NCI-H187 treated with DMSO at 0.1 percent for 48 hours (cell line): ENCODE data around the gene RHEX.

Source experiments
- DNase-seq: peaks from one replicate; lab custom pipeline; 2025; lab: John Stamatoyannopoulos, UW

The RHEX gene

GRCh38 chr1:206116873-206117150 is 63.8 kb downstream of the RHEX start:
- DNase-seq, result no peak

- peak; percentile 55 for DNase-seq
Measured at GRCh38 chr1:206117151-206117948, 64.4 kb downstream of the RHEX start, which contains the start of gene AVPR1B. TSS of gene AVPR1B (minus strand) at chr1:206117388. CDS start at chr1:206116890, 498 bp downstream.

DNA sequence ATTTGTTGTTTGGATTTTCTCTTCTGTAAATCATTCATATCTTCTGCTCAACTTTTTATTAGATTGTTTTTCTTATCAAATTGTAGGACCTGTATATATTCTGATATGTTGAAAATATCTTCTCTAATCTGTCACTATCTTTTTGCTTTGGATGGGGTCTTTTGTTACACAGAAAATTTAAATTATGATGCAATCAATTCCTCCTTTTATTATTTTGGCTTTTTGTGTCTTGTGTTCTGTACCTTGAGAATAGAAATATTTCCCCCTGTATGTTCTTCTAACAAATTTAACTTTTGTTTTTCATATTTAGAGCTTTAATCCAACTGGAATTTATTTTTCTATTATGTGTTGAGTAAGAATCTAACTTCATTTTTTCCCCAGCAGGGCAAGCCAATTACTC is 67.4 kb downstream of the RHEX start:
- no peak for DNase-seq

DNA sequence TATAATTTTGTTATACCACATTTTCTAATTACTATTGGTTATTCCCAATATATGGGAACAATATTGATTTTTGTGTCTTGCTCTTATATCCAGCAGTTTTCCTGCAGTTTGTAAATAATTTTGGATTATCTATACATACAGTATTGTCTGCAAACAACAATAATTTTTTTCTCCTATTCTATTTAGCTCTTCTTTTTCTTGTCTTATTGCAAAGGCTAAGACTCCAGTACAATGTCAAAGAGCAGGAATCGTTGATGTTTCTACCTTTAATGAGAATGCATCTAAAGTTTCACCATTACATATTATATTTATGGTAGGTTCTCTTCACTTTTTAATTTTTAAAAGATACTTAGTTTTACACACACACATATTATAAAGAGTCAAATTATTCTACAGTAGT is 68.3 kb downstream of the RHEX start:
- DNase-seq, result no peak

GRCh38 chr1:206122686-206123085 is 69.7 kb downstream of the RHEX start:
- no peak for DNase-seq

DNA sequence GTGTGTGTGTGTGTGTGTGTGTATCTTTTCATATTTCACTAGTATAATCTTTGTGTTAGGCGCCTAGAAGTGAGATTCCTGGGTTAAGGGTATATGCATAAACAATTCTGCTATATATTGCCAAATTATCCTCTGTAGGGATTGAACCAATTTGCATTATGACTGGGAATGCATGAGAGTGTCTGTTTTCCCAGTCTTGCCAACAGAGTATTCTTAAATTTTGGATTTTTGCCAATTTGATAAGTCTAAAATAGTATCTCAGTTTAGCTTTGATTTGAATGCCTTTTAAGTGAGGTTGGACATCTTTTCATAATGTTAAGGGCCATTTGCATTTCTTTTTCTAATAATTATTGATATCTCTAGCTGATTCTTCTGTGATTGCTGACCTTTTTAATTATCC is 72.4 kb downstream of the RHEX start:
- no peak for DNase-seq

DNA sequence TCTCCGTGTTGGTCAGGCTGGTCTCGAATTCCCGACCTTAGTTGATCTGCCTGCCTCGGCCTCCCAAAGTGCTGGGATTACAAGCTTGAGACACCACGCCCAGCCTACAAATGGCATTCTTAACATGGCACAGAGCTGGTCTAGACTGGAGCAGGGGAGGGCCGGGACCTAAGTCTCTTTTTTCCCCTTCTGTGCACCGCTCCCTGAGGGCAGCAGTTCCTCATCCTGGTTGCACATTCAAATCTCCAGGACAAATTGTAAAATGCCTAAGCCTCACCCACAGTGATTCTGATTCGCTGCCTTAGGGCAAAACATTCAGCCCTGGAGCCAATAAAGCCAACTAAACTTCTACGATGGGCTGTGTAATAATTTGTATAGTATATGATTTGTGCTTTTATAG is 74.4 kb downstream of the RHEX start:
- no peak for DNase-seq

DNA sequence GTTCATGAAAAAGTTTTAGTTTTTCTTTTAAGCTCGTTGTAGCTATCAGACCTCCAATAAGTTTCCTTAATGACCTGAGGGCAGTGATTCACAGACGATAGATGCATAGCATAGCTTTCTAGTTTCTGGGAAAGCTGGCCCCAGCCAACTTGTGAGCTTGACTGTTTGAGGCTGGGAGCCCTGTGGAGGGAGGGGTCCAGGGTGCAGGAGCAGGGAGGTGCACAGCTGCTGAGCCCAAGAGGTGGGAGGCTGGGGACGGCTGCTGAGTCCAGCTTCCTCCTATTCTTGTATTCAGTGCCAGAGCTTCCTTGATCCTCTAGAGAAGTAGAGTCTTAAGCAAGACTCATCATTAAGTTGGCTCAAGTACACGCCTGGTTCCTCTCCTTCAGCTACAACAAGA is 75.2 kb downstream of the RHEX start:
- DNase-seq, result no peak

GRCh38 chr1:206131037-206131436 is 78.1 kb downstream of the RHEX start:
- no peak for DNase-seq

- no peak for DNase-seq
Measured at GRCh38 chr1:206133751-206134415, 80.9 kb downstream of the RHEX start.

- DNase-seq, result no peak
Measured at GRCh38 chr1:206135248-206135647, 82.3 kb downstream of the RHEX start.

DNA sequence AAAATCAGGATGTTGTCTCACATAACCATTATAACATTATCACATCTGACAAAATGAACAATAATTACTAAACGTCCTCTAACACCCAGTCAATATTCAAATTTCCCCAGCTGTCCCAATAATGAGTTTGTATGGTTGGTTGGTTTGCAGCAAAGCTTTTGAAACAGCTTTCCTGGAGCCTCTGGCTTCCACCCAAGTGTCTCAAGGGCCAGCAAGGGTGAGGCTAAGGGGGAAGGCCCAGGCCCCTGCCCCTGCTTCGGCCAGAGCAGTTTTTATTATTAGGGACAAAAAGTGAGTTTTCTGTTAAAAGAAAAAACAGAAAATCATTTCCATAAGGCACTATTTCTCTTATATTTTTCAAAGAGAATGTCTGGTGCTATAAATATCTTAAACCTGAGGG is 83.3 kb downstream of the RHEX start:
- no peak for DNase-seq

- DNase-seq, result no peak
Measured at GRCh38 chr1:206142011-206142410, 89.0 kb downstream of the RHEX start.

DNA sequence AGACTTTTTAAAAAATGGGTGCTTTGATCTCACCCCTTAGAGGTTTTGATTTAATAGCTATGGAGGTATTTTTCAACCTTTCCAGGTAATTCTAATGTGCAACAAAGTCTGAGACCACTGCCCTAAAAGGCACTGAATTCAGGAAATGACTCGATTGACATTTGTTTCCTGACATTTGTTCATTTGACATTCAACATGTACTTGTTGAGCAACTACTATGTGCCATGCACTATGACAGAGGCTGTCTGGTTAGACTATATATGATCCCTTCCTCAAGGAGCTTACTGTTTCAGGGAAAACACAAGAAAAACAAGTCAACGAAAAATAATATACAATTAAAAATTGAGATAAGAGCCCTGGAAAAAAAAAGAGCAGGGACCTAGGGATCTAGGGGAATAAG is 89.8 kb downstream of the RHEX start:
- no peak for DNase-seq

GRCh38 chr1:206143537-206144172 is 90.7 kb downstream of the RHEX start:
- peak; percentile 61 for DNase-seq

- no peak for DNase-seq
Measured at GRCh38 chr1:206144605-206145004, 91.6 kb downstream of the RHEX start.

DNA sequence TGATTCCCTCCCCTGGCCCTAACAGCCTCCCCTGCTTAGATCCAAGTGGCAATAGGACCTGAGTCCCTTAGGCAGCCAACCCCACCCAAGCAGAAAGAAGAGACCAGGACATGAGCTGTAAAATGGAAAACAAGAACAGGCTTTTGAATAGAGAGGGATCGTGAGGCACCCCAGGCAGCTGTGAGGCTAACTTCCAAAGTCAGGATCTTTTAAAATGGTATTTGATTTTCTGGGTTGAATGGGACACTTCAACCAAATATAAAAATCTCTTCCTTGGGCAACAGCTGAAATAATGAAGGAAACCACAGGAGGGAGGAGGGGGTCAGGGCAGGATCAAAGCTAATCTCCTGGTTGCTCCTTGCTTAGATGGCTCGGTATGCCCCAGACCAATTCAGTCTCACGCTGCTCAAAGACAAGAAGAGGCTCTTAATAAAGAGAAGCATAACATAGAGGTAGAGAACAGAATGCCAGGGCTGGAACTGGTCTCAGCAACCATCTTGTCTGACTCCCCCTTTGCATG is 92.9 kb downstream of the RHEX start:
- DNase-seq, result no peak
